H1 (cell line): Measurements from ENCODE around the gene MXI1. TPM values are rescaled to one million over a fixed set of nuclear protein-coding genes. Genes with fewer than 3 reads are reported as not detected.
A peak's percentile ranks its signal among the peaks of the same experiment; 100 is the strongest.

Experiments
- CTCF ChIA-PET: fragments of 300-600 bp; sonication (Branson Sonifier 250); formaldehyde crosslinking; loops from one replicate; lab custom pipeline; 2021; ENCODE audit not compliant: partially characterized antibody; lab: Charles Lee
- POLR2A ChIA-PET: fragments of 300-600 bp; sonication (Branson Sonifier 250); formaldehyde crosslinking; loops from one replicate; lab custom pipeline; 2021; ENCODE audit warnings: inconsistent platforms; ENCODE audit not compliant: partially characterized antibody; lab: Charles Lee
- DNase-seq, 2 experiments: peaks; one replicate each; pipeline versions ENCODE4 v3.0.0 to v3.0.0-alpha.2; 2010 to 2022; ENCODE audit warnings: low spot score in 2 of 2, low read depth in 1 of 2, mixed read lengths in 1 of 2
- FAIRE-seq: peaks from 2 replicates; lab custom pipeline; 2011; peaks lifted over from hg19 to GRCh38; lab: Jason Lieb, UNC
- H2AFZ ChIP-seq: 2 replicates; pipeline ENCODE4 v1.8.1; 2012; ENCODE audit warnings: low read length, inconsistent platforms
- H2AK5ac ChIP-seq: 2 replicates; pipeline ENCODE4 v1.6.1; 2013; ENCODE audit warnings: low read depth, low read length
- H2BK120ac ChIP-seq: replicated peaks from 2 replicates; pipeline ENCODE3; 2013; ENCODE audit warnings: low read depth, low read length, inconsistent platforms
- H2BK12ac ChIP-seq: 2 replicates; pipeline ENCODE4 v1.6.1; 2013; ENCODE audit warnings: low read depth, low read length
- H2BK15ac ChIP-seq: 2 replicates; pipeline ENCODE4 v1.6.1; 2013; ENCODE audit warnings: low read length
- H2BK20ac ChIP-seq: 2 replicates; pipeline ENCODE4 v1.6.1; 2013; ENCODE audit warnings: low read length
- H2BK5ac ChIP-seq: 2 replicates; pipeline ENCODE4 v1.6.1; 2013; ENCODE audit warnings: low read depth, low read length
- H3K14ac ChIP-seq: 2 replicates; pipeline ENCODE4 v1.6.1; 2013; ENCODE audit warnings: inconsistent platforms; ENCODE audit not compliant: insufficient read length
- H3K18ac ChIP-seq: 2 replicates; pipeline ENCODE4 v1.6.1; 2013; ENCODE audit warnings: low read length; ENCODE audit errors: extremely low read depth
- H3K23ac ChIP-seq: 2 replicates; pipeline ENCODE4 v1.6.1; 2013; ENCODE audit warnings: inconsistent platforms; ENCODE audit not compliant: insufficient read length
- H3K23me2 ChIP-seq: 2 replicates; pipeline ENCODE4 v1.6.1; 2013; ENCODE audit warnings: low read depth, low read length
- H3K27ac ChIP-seq: 2 replicates; pipeline ENCODE4 v1.6.1; 2011; ENCODE audit warnings: low read depth, low read length, inconsistent platforms
- H3K27me3 ChIP-seq, 4 experiments: replicated peaks in 1 of 4; 1 replicate in 1 of 4; 2 replicates in 3 of 4; pipeline versions ENCODE4 v1.6.1 to v1.8.1; 2011 to 2013; ENCODE audit warnings: low read length in 3 of 4, mild to moderate bottlenecking in 3 of 4, inconsistent platforms in 2 of 4, mixed read lengths in 2 of 4, moderate library complexity in 1 of 4; ENCODE audit not compliant: control insufficient read depth in 3 of 4, insufficient read depth in 3 of 4; ENCODE audit errors: extremely low read depth in 1 of 4
- H3K36me3 ChIP-seq, 4 experiments: 2 replicates each; pipeline versions ENCODE4 v1.6.1 to v1.8.1; 2011 to 2013; ENCODE audit warnings: mild to moderate bottlenecking in 4 of 4, low read length in 3 of 4, moderate library complexity in 2 of 4, control low read depth in 1 of 4, inconsistent platforms in 1 of 4; ENCODE audit not compliant: insufficient read depth in 4 of 4, control insufficient read depth in 2 of 4
- H3K4ac ChIP-seq: replicated peaks from 2 replicates; pipeline ENCODE3; 2013; ENCODE audit warnings: low read length, low read depth, mixed read lengths, inconsistent platforms; ENCODE audit not compliant: insufficient read length
- H3K4me1 ChIP-seq, 4 experiments: replicated peaks in 1 of 4; 1 replicate in 1 of 4; 2 replicates in 3 of 4; pipeline versions ENCODE4 v1.6.1 to v1.8.1; 2011 to 2013; ENCODE audit warnings: low read length in 3 of 4, inconsistent platforms in 2 of 4, mixed read lengths in 1 of 4; ENCODE audit not compliant: insufficient read depth in 4 of 4, control insufficient read depth in 3 of 4
- H3K4me2 ChIP-seq, 2 experiments: 2 replicates each; pipeline versions ENCODE4 v1.6.1 to v1.8.1; 2011 to 2013; ENCODE audit warnings: low read depth in 2 of 2, low read length in 2 of 2, control low read depth in 1 of 2, inconsistent platforms in 1 of 2, mild to moderate bottlenecking in 1 of 2; ENCODE audit not compliant: insufficient read depth in 1 of 2
- H3K4me3 ChIP-seq, 4 experiments: fragments of 200-600, 300-600 bp in 1 of 4; sonication (generic), shearing (Covaris generic), sonication (Bioruptor Twin) in 1 of 4; 2 replicates each; pipeline versions ENCODE4 v1.5.1 to v1.8.1; 2011 to 2016; ENCODE audit warnings: low read length in 4 of 4, low read depth in 3 of 4, control low read depth in 2 of 4, inconsistent platforms in 2 of 4, mild to moderate bottlenecking in 2 of 4, mixed read lengths in 1 of 4, moderate library complexity in 1 of 4; ENCODE audit not compliant: insufficient read depth in 2 of 4; ENCODE audit errors: extremely low read depth in 1 of 4
- H3K56ac ChIP-seq: replicated peaks from 2 replicates; pipeline ENCODE3; 2013; ENCODE audit warnings: low read depth, mild to moderate bottlenecking, mixed read lengths, low read length, inconsistent platforms; ENCODE audit not compliant: insufficient read length
- H3K79me1 ChIP-seq: 2 replicates; pipeline ENCODE4 v1.6.1; 2013; ENCODE audit warnings: low read depth, low read length, control low read depth
- H3K79me2 ChIP-seq, 2 experiments: 2 replicates each; pipeline versions ENCODE4 v1.6.1 to v1.8.1; 2012 to 2013; ENCODE audit warnings: low read length in 2 of 2, mild to moderate bottlenecking in 2 of 2, inconsistent platforms in 1 of 2; ENCODE audit not compliant: insufficient read depth in 2 of 2, control insufficient read depth in 1 of 2
- H3K9ac ChIP-seq, 4 experiments: replicated peaks in 1 of 4; 1 replicate in 1 of 4; 2 replicates in 3 of 4; pipeline versions ENCODE4 v1.6.1 to v1.8.1; 2011 to 2013; ENCODE audit warnings: low read depth in 3 of 4, low read length in 3 of 4, control low read depth in 2 of 4, mild to moderate bottlenecking in 2 of 4, moderate library complexity in 2 of 4, inconsistent platforms in 1 of 4; ENCODE audit errors: extremely low read depth in 1 of 4
- H3K9me3 ChIP-seq, 2 experiments: 2 replicates each; pipeline versions ENCODE4 v1.6.1 to v1.8.1; 2012 to 2013; ENCODE audit warnings: mild to moderate bottlenecking in 2 of 2, moderate library complexity in 2 of 2, control low read depth in 1 of 2, inconsistent platforms in 1 of 2, low read depth in 1 of 2, low read length in 1 of 2, mixed read lengths in 1 of 2; ENCODE audit not compliant: insufficient read depth in 2 of 2
- H4K20me1 ChIP-seq, 2 experiments: replicated peaks in 1 of 2; 2 replicates each; pipeline versions ENCODE3 to v1.8.1; 2011 to 2013; ENCODE audit warnings: inconsistent platforms in 2 of 2, low read length in 2 of 2, mild to moderate bottlenecking in 1 of 2; ENCODE audit not compliant: insufficient read depth in 2 of 2, control insufficient read depth in 1 of 2
- H4K5ac ChIP-seq: 2 replicates; pipeline ENCODE4 v1.6.1; 2013; ENCODE audit warnings: low read length, low read depth, mixed read lengths, inconsistent platforms; ENCODE audit not compliant: insufficient read length
- H4K8ac ChIP-seq: 2 replicates; pipeline ENCODE4 v1.8.0; 2013; ENCODE audit warnings: mild to moderate bottlenecking, moderate library complexity, low read length, inconsistent platforms; ENCODE audit not compliant: insufficient read depth; ENCODE audit errors: extremely low read depth
- H4K91ac ChIP-seq: replicated peaks from 2 replicates; pipeline ENCODE3; 2013; ENCODE audit warnings: low read length, mixed read lengths, inconsistent platforms; ENCODE audit not compliant: insufficient read length
- CBX5 ChIP-seq: fragments of 300-800, 300-1000 bp; sonication (generic); IDR thresholded peaks from 2 replicates; pipeline ENCODE4 v1.7.1; 2016; ENCODE audit warnings: antibody characterized with exemption, low read length, low read depth
- GABPA ChIP-seq: IDR thresholded peaks from 2 replicates; pipeline ENCODE4 v1.6.1; 2011; ENCODE audit warnings: mild to moderate bottlenecking, low read length, moderate library complexity, borderline replicate concordance; ENCODE audit not compliant: insufficient read depth
- PHF8 ChIP-seq: fragments of 200-600 bp; sonication (generic); conservative IDR thresholded peaks from 2 replicates; pipeline ENCODE4 v1.7.1; 2012; ENCODE audit warnings: low read depth, mild to moderate bottlenecking, inconsistent platforms, low read length, moderate library complexity
- POU5F1 ChIP-seq: IDR thresholded peaks from 2 replicates; pipeline ENCODE4 v1.6.1; 2011; ENCODE audit warnings: low read depth, mild to moderate bottlenecking, low read length, moderate library complexity
- RAD21 ChIP-seq, 2 experiments: IDR thresholded peaks in 1 of 2; conservative IDR thresholded peaks in 1 of 2; 2 replicates each; pipeline ENCODE4 v1.6.1; 2011; ENCODE audit warnings: low read depth in 2 of 2, low read length in 2 of 2, improper control_type of control experiment in 1 of 2, inconsistent platforms in 1 of 2, mild to moderate bottlenecking in 1 of 2, moderate library complexity in 1 of 2
- WGBS, 2 experiments: shearing (Covaris generic) in 1 of 2; methylation state at CpG; one replicate each; pipeline versions ENCODE4 v1.1.6 to v1.1.7; 2013 to 2015; ENCODE audit warnings: low lambda C conversion rate in 2 of 2, mixed read lengths in 2 of 2, inconsistent platforms in 1 of 2, low coverage in 1 of 2, missing lambda C conversion rate in 1 of 2; ENCODE audit not compliant: insufficient replicate concordance in 2 of 2, insufficient coverage in 1 of 2, insufficient read length in 1 of 2; ENCODE audit errors: extremely low coverage in 1 of 2, missing lambda C conversion rate in 1 of 2; 5-methylcytosine and 5-hydroxymethylcytosine counted together
- polyA plus RNA-seq, 7 experiments: library from polyadenylated mRNA; depleted of rRNA in 3 of 7; stranded (reverse) in 5 of 7; unstranded in 2 of 7; fragments of >200 nt in 5 of 7; fragments of 200-250 nt in 2 of 7; gene quantifications; 1 replicate in 5 of 7; 2 replicates in 1 of 7; 4 replicates in 1 of 7; pipeline versions ENCODE4 v1.2.1 to v1.2.3, GENCODE V29; 2011 to 2013; ENCODE audit warnings: missing spikeins in 2 of 7, mixed read lengths in 2 of 7
- total RNA-seq: library from RNA; stranded (reverse); fragmentation: NEBNext Ultra II Directional; extraction: Animal tissue kit (Norgen Biotek cat#: 25700); gene quantifications from 2 replicates; pipeline ENCODE4 v1.2.1, GENCODE V29; 2021

MXI1 gene
- total and polyA plus RNA-seq, 2 of the 8 experiments (the other 6 are each of a cell fraction or from before 2014, with no cell fraction given): 5.7 to 8.8 TPM

DNA sequence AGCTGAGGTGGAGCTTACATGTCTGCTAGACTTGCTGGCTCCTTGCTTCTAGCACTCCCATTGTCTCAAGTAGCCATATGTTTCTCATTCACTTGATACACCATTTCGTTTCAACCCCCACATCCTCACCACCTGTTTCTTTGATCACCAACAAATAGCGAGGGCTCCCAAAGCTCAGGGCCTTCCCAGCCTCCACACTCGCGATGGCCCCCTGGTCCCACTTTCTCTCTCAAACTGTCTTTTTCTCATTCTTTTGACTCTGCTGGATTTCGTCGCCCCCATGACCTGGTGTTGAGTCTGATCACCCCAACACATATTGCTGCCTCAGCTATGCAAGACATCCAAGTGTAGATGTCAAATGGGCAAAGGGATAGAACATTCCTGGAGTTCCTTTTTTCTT, 123.3 kb downstream of the MXI1 start:
- Histone ChIP-seq H3K23me2 (no peaks in the 10 kb centered on the region), H3K36me3 (no peaks in the 10 kb centered on the region; a peak in 1 of 8 replicates), H3K27me3 (no peaks in the 10 kb centered on the region), H3K56ac (no peak overlapping the region), H4K91ac (no peak overlapping the region), H4K20me1 (no peaks in the 10 kb centered on the region), H2BK20ac (no peak overlapping the region), H2BK5ac (no peak overlapping the region), H2BK120ac (no peak overlapping the region), H3K4me3 (no peak overlapping the region), H4K8ac (no peak overlapping the region), H3K4me1 (peaks cover 0 to 2% (median under 1%) of the 10 kb centered on the region in 4 experiments; a peak in 3 of 7 replicates), H4K5ac (no peak overlapping the region), H3K23ac (no peak overlapping the region), H3K9me3 (peaks cover 17 to 24% of the 10 kb centered on the region in 2 experiments), H3K79me2 (no peaks in the 10 kb centered on the region), H3K9ac (no peak overlapping the region), H3K18ac (no peak overlapping the region)
- CTCF ChIA-PET: no interaction called here
- 94% methylated on average over 6 of the region's 6 CpGs; no CpG with 5 or more reads in 1 of the 2 experiments for WGBS, 2 experiments
- POLR2A ChIA-PET: no interaction called here
- no peak for FAIRE-seq
- DNase-seq: no peak
- no peak for TF ChIP-seq POU5F1
- no peak for TF ChIP-seq PHF8
- no peak for TF ChIP-seq RAD21 (IDR thresholded peaks at IDR 0.05 in 1 of 2, conservative IDR thresholded peaks at IDR 0.05 in 1 of 2; ENCODE audit: low read depth in 2 of 2, low read length in 2 of 2)
- no peak for TF ChIP-seq GABPA
- 0 out of 2 replicates have a peak, but pooled peaks have one; percentile 50 for TF ChIP-seq CBX5
- TF ChIP-seq, all 59 proteins: peak for 1
- Histone ChIP-seq H2AK5ac (no peak overlapping the region), H3K27ac (no peak overlapping the region), H2BK12ac (no peak overlapping the region), H3K4me2 (no peak overlapping the region), H3K4ac (no peak overlapping the region), H3K14ac (no peak overlapping the region), H2AFZ (no peak overlapping the region), H2BK15ac (no peak overlapping the region), H3K79me1 (no peaks in the 10 kb centered on the region)
